ENCODE results near the gene NKAPL.

The NKAPL gene

DNA sequence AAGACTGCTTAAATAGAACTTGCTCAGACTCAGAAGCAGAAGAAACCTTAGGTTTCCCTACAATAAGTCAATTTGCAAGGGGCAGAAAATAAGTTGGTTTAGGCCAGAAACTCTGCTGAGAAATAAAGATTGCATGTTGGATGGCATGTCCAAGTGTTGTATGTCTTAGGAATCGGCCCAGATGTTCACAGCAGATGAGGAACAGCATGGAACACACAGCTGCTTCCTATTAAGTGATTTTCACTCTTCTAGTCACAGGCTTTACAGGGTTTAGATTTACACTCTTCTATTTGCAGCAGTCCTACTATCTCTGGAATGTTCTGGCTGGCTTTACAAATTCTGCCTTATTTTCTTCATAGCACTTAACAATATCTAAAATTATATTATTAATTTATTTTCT is 10.2 kb upstream of the NKAPL start:
- peaks cover 4% of the 10 kb centered on the region; the same call in 1 of the 2 replicates for H3K79me2 ChIP-seq (ENCODE audit: insufficient read depth, low read length)
- no peak overlapping the region for H3K27ac ChIP-seq (ENCODE audit: low read depth, low read length, poor library complexity, severe bottlenecking)
- H3K9ac ChIP-seq (ENCODE audit: low read length) = no peak overlapping the region
- H3F3A ChIP-seq (ENCODE audit: insufficient read depth, low read length) = no peaks in the 10 kb centered on the region
- H3K4me1 ChIP-seq (ENCODE audit: insufficient read depth, low read length, severe bottlenecking) = peaks cover 20% of the 10 kb centered on the region
- H3K27me3 ChIP-seq (ENCODE audit: insufficient read depth, low read length) = no peaks in the 10 kb centered on the region
- no peaks in the 10 kb centered on the region for H3K9me3 ChIP-seq (ENCODE audit: low read length)
- H3K9me2 ChIP-seq (ENCODE audit: low read depth, low read length) = no peaks in the 10 kb centered on the region
- H4K20me1 ChIP-seq (ENCODE audit: insufficient read depth, low read length) = no peaks in the 10 kb centered on the region
- H3K4me3 ChIP-seq (ENCODE audit: low read depth, low read length, poor library complexity, severe bottlenecking) = no peak overlapping the region
- no peak overlapping the region for H2AFZ ChIP-seq (ENCODE audit: low read length)
- TF ChIP-seq, protein P1, sequence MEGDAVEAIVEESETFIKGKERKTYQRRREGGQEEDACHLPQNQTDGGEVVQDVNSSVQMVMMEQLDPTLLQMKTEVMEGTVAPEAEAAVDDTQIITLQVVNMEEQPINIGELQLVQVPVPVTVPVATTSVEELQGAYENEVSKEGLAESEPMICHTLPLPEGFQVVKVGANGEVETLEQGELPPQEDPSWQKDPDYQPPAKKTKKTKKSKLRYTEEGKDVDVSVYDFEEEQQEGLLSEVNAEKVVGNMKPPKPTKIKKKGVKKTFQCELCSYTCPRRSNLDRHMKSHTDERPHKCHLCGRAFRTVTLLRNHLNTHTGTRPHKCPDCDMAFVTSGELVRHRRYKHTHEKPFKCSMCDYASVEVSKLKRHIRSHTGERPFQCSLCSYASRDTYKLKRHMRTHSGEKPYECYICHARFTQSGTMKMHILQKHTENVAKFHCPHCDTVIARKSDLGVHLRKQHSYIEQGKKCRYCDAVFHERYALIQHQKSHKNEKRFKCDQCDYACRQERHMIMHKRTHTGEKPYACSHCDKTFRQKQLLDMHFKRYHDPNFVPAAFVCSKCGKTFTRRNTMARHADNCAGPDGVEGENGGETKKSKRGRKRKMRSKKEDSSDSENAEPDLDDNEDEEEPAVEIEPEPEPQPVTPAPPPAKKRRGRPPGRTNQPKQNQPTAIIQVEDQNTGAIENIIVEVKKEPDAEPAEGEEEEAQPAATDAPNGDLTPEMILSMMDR (IDR thresholded peaks at IDR 0.05; ENCODE audit: low read length) = no peak
- no peak for TF ChIP-seq EZH2 (IDR thresholded peaks at IDR 0.05; ENCODE audit: borderline replicate concordance, low read length)
- H3K36me3 ChIP-seq (ENCODE audit: insufficient read depth, low read length) = peaks cover 44% of the 10 kb centered on the region
- H3K4me2 ChIP-seq (ENCODE audit: low read length) = no peak overlapping the region

DNA sequence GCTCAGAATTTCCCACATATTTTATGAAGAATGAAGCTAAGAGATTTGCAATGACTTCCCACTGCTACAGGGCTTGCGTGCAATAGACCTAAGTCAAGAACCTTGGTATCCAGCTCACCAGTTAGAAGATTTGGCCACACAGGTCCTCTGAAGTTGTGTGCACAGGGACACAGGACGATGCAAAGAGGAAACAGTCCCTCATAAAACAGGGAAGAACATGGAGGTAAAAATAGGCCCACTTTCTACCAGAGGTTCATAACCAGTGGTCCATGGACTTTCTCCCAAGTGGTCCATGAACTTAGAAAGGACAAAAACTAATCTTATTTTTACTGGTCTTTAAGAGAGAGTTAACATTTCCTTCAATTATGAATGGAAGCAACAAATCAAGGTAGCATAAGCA is 8.3 kb upstream of the NKAPL start:
- peak overlapping the region; percentile 95 for H3K9ac ChIP-seq (ENCODE audit: low read length)
- no peaks in the 10 kb centered on the region for H3K27me3 ChIP-seq (ENCODE audit: insufficient read depth, low read length)
- no peaks in the 10 kb centered on the region for H3K9me3 ChIP-seq (ENCODE audit: low read length)
- TF ChIP-seq EZH2 (IDR thresholded peaks at IDR 0.05; ENCODE audit: borderline replicate concordance, low read length) = no peak
- TF ChIP-seq, protein P1 (IDR thresholded peaks at IDR 0.05; ENCODE audit: low read length) = no peak
- H4K20me1 ChIP-seq (ENCODE audit: insufficient read depth, low read length) = no peaks in the 10 kb centered on the region
- no peaks in the 10 kb centered on the region for H3F3A ChIP-seq (ENCODE audit: insufficient read depth, low read length)
- H3K4me2 ChIP-seq (ENCODE audit: low read length) = peak overlapping the region; percentile 86
- peaks cover 4% of the 10 kb centered on the region; the same call in 1 of the 2 replicates for H3K79me2 ChIP-seq (ENCODE audit: insufficient read depth, low read length)
- peaks cover 20% of the 10 kb centered on the region for H3K4me1 ChIP-seq (ENCODE audit: insufficient read depth, low read length, severe bottlenecking)
- H3K9me2 ChIP-seq (ENCODE audit: low read depth, low read length) = no peaks in the 10 kb centered on the region
- H3K36me3 ChIP-seq (ENCODE audit: insufficient read depth, low read length) = peaks cover 25% of the 10 kb centered on the region
- no peak overlapping the region for H2AFZ ChIP-seq (ENCODE audit: low read length)
- H3K4me3 ChIP-seq (ENCODE audit: low read depth, low read length, poor library complexity, severe bottlenecking) = peak overlapping the region; percentile 97
- H3K27ac ChIP-seq (ENCODE audit: low read depth, low read length, poor library complexity, severe bottlenecking) = no peak overlapping the region

DNA sequence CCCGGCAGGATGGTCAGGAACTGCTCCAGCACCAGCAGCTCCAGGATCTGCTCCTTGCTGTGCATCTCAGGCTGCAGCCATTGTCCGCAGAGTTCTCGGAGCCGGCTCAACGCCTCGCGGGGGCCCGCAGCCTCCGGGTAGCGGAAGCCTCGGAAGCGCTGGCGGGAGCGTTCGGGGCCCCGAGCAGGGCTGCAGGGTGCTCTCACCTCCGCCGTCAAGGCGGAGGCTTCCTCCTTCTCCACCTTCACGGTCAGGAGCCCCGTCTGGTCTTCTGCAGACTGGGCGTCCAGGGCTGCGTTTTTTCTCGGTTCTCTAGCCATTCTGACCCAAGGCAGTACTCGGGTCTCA is 7.5 kb upstream of the NKAPL start:
- H3K4me3 ChIP-seq (ENCODE audit: low read depth, low read length, poor library complexity, severe bottlenecking) = peak overlapping the region; percentile 97
- no peaks in the 10 kb centered on the region for H3K9me3 ChIP-seq (ENCODE audit: low read length)
- H3K4me2 ChIP-seq (ENCODE audit: low read length) = peak overlapping the region; percentile 86
- TF ChIP-seq EZH2 (IDR thresholded peaks at IDR 0.05; ENCODE audit: borderline replicate concordance, low read length) = no peak
- TF ChIP-seq, protein P1 (IDR thresholded peaks at IDR 0.05; ENCODE audit: low read length) = no peak
- peak overlapping the region; percentile 30 for H3K27ac ChIP-seq (ENCODE audit: low read depth, low read length, poor library complexity, severe bottlenecking)
- H2AFZ ChIP-seq (ENCODE audit: low read length) = peak overlapping the region; percentile 27; the same call in 1 of the 2 replicates
- peaks cover 20% of the 10 kb centered on the region for H3K4me1 ChIP-seq (ENCODE audit: insufficient read depth, low read length, severe bottlenecking)
- no peaks in the 10 kb centered on the region for H4K20me1 ChIP-seq (ENCODE audit: insufficient read depth, low read length)
- peaks cover 17% of the 10 kb centered on the region; the same call in 1 of the 2 replicates for H3K36me3 ChIP-seq (ENCODE audit: insufficient read depth, low read length)
- H3F3A ChIP-seq (ENCODE audit: insufficient read depth, low read length) = no peaks in the 10 kb centered on the region
- H3K9me2 ChIP-seq (ENCODE audit: low read depth, low read length) = no peaks in the 10 kb centered on the region
- H3K27me3 ChIP-seq (ENCODE audit: insufficient read depth, low read length) = no peaks in the 10 kb centered on the region
- peak overlapping the region; percentile 95 for H3K9ac ChIP-seq (ENCODE audit: low read length)
- H3K79me2 ChIP-seq (ENCODE audit: insufficient read depth, low read length) = peaks cover 4% of the 10 kb centered on the region; the same call in 1 of the 2 replicates
